PFSK-1 (cell line): ENCODE data around the gene EGF.

Experiments used
- POLR2AphosphoS5 ChIP-seq: IDR thresholded peaks from 2 replicates; pipeline ENCODE4 v1.6.1; 2012; ENCODE audit warnings: low read depth, mild to moderate bottlenecking, control low read depth, low read length, moderate library complexity
- SIN3A ChIP-seq: IDR thresholded peaks from 2 replicates; pipeline ENCODE4 v1.6.1; 2012; ENCODE audit warnings: mild to moderate bottlenecking, low read length, moderate library complexity, borderline replicate concordance; ENCODE audit not compliant: insufficient read depth
- TF ChIP-seq, protein P1 (sequence below), 2 experiments: IDR thresholded peaks; 2 replicates each; pipeline versions ENCODE4 v1.6.1 to v1.8.0; 2011 to 2012; ENCODE audit warnings: low read depth in 2 of 2, low read length in 2 of 2, control low read depth in 1 of 2, inconsistent platforms in 1 of 2, mild to moderate bottlenecking in 1 of 2, moderate library complexity in 1 of 2; ENCODE audit not compliant: insufficient read depth in 1 of 2

DNA sequence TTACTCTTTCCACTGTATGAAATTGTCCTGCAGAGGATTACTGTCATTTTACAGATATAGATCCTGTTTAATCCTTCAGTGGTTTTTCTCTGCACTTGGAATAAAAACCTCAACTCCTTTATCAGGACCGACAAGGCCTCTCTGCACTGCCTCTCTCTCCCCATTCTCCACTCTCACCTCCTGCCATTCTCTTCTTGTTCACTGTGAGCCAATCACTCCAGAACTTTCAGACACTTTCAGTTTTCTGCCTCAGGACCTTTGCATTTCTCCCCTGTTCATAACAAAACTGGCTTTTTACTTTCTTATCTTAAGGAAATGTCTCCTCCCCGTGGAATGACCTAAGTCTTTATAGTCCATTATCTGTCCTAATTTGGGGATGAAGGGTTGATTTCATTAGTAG is 148.4 kb downstream of the EGF start:
- TF ChIP-seq POLR2AphosphoS5 = no peak
- TF ChIP-seq SIN3A = no peak
- TF ChIP-seq, protein P1, sequence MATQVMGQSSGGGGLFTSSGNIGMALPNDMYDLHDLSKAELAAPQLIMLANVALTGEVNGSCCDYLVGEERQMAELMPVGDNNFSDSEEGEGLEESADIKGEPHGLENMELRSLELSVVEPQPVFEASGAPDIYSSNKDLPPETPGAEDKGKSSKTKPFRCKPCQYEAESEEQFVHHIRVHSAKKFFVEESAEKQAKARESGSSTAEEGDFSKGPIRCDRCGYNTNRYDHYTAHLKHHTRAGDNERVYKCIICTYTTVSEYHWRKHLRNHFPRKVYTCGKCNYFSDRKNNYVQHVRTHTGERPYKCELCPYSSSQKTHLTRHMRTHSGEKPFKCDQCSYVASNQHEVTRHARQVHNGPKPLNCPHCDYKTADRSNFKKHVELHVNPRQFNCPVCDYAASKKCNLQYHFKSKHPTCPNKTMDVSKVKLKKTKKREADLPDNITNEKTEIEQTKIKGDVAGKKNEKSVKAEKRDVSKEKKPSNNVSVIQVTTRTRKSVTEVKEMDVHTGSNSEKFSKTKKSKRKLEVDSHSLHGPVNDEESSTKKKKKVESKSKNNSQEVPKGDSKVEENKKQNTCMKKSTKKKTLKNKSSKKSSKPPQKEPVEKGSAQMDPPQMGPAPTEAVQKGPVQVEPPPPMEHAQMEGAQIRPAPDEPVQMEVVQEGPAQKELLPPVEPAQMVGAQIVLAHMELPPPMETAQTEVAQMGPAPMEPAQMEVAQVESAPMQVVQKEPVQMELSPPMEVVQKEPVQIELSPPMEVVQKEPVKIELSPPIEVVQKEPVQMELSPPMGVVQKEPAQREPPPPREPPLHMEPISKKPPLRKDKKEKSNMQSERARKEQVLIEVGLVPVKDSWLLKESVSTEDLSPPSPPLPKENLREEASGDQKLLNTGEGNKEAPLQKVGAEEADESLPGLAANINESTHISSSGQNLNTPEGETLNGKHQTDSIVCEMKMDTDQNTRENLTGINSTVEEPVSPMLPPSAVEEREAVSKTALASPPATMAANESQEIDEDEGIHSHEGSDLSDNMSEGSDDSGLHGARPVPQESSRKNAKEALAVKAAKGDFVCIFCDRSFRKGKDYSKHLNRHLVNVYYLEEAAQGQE (IDR thresholded peaks at IDR 0.05; ENCODE audit: insufficient read depth in 1 of 2, low read depth in 2 of 2, low read length in 2 of 2) = no peak
